Measurements from ENCODE around the gene EDC3. TPM values are rescaled to one million over a fixed set of nuclear protein-coding genes. Genes with fewer than 3 reads are reported as not detected.
A peak's percentile ranks its signal among the peaks of the same experiment; 100 is the strongest.

The EDC3 gene
- total RNA-seq, 1 donor from 2014 or later = 71.0 TPM

DNA sequence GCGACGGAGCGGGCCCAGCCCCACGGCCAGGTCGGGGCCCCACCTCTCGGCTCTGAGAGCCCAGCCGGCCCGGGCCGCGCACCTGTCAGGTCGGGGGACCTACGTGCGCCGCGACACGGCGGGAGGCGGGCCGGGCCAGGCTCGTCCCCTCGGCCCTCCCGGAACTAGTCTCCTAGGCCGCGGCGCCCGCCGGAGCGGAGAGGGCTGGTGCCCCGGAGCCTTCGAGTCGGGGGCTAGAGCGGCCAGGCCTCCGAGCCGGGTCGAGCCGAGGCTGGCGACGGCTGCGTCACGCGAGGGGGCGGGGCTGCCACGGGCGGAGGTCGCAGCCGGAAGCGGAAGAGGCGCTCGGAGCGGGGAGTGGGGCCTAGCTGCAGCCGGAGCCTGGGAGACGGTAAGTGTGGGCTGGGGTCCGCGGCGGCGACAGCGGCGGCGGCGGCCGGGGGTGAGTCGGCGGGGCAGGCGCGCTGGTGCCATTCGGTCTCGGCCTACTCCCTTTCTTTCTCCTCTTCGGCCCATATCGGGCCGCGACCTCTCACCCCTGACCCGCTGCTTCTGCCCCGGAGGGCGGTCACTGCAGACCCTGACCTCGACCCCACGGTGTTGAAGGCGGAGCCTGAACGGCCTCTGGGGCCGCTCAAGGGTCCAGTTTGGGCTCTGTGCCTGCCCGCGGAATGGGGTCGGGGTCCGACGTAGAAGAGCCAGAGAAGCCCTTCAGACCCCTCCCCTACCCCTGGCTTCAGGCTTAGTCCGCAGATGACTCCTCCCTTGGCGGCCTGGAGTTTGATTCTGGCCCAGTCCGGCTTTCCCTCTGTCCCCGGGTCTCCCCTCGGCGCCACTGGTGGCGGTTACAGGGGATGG lies 80.1 kb downstream of the EDC3 start, which contains the start of gene CLK3:
TSS of gene CLK3 (plus strand) at position 329 of the 858 bp plus-strand sequence. CDS start 3,361 bp downstream, outside the sequence.
- peak within 1 kb of the TSS; percentile 89 for H3K27ac Mint-ChIP-seq (ENCODE audit: unreplicated experiment)
- peaks cover 28% of the 10 kb centered on the region for H3K27me3 Mint-ChIP-seq (ENCODE audit: unreplicated experiment)
- peak; percentile 98 for DNase-seq (ENCODE audit: low spot score)
- peak within 1 kb of the TSS; percentile 94 for H3K4me3 Mint-ChIP-seq (ENCODE audit: unreplicated experiment)
- TF ChIP-seq, protein P1, sequence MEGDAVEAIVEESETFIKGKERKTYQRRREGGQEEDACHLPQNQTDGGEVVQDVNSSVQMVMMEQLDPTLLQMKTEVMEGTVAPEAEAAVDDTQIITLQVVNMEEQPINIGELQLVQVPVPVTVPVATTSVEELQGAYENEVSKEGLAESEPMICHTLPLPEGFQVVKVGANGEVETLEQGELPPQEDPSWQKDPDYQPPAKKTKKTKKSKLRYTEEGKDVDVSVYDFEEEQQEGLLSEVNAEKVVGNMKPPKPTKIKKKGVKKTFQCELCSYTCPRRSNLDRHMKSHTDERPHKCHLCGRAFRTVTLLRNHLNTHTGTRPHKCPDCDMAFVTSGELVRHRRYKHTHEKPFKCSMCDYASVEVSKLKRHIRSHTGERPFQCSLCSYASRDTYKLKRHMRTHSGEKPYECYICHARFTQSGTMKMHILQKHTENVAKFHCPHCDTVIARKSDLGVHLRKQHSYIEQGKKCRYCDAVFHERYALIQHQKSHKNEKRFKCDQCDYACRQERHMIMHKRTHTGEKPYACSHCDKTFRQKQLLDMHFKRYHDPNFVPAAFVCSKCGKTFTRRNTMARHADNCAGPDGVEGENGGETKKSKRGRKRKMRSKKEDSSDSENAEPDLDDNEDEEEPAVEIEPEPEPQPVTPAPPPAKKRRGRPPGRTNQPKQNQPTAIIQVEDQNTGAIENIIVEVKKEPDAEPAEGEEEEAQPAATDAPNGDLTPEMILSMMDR (IDR thresholded peaks at IDR 0.05; ENCODE audit: unreplicated experiment) = no peak
- H3K4me1 Mint-ChIP-seq (ENCODE audit: unreplicated experiment) = peaks cover 29% of the 10 kb centered on the region
- peaks cover 20% of the 10 kb centered on the region for H3K36me3 Mint-ChIP-seq (ENCODE audit: low read depth, unreplicated experiment)
- no peaks in the 10 kb centered on the region for H3K9me3 Mint-ChIP-seq (ENCODE audit: unreplicated experiment)

DNA sequence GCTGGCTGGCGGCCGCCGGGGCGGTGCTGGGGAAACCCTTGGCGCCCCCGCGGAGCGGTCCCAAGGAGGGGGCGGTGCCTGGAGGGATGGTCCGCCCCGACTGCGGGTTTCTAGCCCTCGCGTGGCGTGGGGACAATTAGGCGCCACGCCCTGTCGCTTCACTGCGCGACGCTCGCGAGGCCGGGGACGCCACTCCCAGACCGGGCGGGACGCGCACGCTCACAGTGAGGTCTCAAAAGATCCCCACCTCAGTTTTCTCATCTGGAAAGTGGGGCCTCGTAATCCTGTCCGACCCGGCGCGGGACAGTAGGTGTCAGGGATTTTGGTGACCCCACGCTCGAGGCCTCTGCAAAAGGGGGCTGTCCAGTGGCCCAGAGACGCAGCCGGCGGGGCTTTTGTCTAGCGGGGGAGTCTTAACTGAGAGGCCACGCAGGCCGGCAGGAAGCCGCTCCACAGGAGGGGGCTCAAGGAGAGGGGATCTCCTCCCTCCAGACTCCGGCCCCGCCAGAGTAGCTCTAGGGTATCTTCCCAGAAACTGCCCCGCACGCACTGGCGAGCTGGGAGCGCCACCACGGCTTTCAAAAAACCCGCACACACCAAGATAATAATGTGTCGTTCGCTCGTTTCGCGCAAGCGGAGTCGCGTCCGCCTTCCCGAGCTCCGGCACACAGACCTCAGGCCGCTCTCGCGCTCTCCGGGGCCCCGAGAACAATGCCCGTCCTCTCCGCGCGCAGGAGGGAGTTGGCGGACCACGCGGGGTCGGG lies 80.9 kb downstream of the EDC3 start:
- H3K9me3 Mint-ChIP-seq (ENCODE audit: unreplicated experiment) = no peaks in the 10 kb centered on the region
- peaks cover 23% of the 10 kb centered on the region for H3K27me3 Mint-ChIP-seq (ENCODE audit: unreplicated experiment)
- H3K4me3 Mint-ChIP-seq (ENCODE audit: unreplicated experiment) = peak overlapping the region; percentile 94
- TF ChIP-seq, protein P1 (IDR thresholded peaks at IDR 0.05; ENCODE audit: unreplicated experiment) = no peak
- H3K4me1 Mint-ChIP-seq (ENCODE audit: unreplicated experiment) = peaks cover 29% of the 10 kb centered on the region
- peak; percentile 59 for DNase-seq (ENCODE audit: low spot score)
- H3K36me3 Mint-ChIP-seq (ENCODE audit: low read depth, unreplicated experiment) = peaks cover 15% of the 10 kb centered on the region
- H3K27ac Mint-ChIP-seq (ENCODE audit: unreplicated experiment) = peak overlapping the region; percentile 85

DNA sequence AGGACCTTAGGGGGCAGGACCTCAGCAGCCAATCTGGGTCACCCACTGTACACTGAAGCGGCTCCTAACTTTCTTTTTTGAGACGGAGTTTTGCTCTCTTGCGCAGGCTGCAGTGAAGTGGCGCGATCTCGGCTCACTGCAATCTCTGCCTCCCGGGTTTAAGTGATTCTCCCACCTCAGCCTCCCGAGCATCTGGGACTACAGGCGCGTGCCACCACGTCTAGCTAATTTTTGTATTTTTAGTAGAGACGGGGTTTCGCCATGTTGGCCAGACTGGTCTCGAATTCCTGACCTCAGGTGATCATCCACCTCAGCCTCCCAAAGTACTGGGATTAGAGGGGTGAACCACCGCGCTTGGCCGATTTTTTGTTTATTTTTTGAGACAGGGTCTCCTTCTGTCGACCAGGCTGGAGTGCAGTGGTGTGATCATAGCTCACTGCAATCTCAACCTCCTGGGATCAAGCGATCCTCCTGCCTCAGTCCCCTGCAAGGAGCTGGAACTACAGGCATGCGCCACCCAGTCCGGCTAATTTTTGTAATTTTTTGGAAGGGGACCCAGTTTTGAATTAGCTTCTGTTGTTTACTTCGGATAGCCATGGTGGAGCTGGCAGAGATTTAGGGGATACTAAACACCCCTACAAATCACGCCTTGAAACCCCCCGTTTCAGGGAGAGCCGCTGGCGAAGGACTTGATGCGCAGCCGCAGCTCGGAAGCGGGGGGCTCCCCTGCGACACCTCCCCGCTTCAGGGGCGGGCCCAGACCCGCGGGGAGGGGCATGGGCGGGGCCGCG lies 81.7 kb downstream of the EDC3 start:
- H3K4me1 Mint-ChIP-seq (ENCODE audit: unreplicated experiment) = peaks cover 26% of the 10 kb centered on the region
- TF ChIP-seq, protein P1 (IDR thresholded peaks at IDR 0.05; ENCODE audit: unreplicated experiment) = no peak
- H3K36me3 Mint-ChIP-seq (ENCODE audit: low read depth, unreplicated experiment) = peaks cover 14% of the 10 kb centered on the region
- DNase-seq (ENCODE audit: low spot score) = peak; percentile 76
- no peaks in the 10 kb centered on the region for H3K9me3 Mint-ChIP-seq (ENCODE audit: unreplicated experiment)
- peak overlapping the region; percentile 74 for H3K4me3 Mint-ChIP-seq (ENCODE audit: unreplicated experiment)
- H3K27me3 Mint-ChIP-seq (ENCODE audit: unreplicated experiment) = peaks cover 25% of the 10 kb centered on the region
- no peak overlapping the region for H3K27ac Mint-ChIP-seq (ENCODE audit: unreplicated experiment)

DNA sequence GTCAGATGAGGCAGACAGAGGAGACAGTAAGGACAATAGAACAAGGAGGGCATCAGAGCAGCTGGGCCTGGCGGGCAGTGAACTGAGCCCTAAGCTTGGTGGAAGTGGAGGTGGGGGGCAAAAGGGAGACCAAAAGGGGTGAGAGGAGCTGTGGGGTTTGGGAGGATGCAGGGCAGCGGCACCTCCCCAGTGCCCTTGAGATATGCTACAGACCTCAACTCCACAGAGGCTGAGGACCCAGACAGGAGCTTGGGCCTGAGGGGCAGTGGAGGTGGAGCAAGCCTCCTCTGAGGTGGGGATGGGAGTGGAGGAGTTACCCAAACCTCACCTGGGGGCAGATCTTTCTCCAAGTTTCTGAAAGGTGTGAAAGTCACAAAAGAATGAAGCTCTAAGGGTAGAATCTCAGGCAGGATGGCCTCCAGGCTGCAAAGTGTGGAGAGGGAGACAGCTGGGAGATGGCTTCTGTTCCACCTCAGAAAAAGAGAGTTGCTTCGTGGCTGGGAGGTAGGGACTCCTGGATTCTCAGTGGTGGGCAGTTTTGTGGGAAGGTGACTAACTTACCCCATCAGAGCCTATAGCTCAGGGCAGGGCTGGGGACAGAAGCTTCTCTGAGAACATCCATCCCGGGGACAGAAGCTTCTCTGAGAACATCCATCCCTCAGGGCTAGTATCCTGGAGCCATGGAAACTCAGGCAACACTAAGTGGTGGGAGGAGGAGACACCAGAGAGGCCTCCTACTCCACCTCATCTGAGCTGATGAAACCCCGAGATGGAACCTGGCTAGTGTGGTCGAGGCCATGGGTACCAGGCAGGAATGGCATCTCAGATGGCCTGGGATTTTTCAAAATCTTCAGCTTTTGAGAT lies 82.5 kb downstream of the EDC3 start:
- Mint-ChIP-seq H3K9me3 (ENCODE audit: unreplicated experiment) (no peaks in the 10 kb centered on the region), H3K4me3 (ENCODE audit: unreplicated experiment) (no peak overlapping the region), H3K27ac (ENCODE audit: unreplicated experiment) (peak overlapping the region; percentile 36), H3K36me3 (ENCODE audit: low read depth, unreplicated experiment) (peaks cover 16% of the 10 kb centered on the region), H3K4me1 (ENCODE audit: unreplicated experiment) (peaks cover 21% of the 10 kb centered on the region), H3K27me3 (ENCODE audit: unreplicated experiment) (peaks cover 25% of the 10 kb centered on the region)
- no peak for DNase-seq (ENCODE audit: low spot score)
- TF ChIP-seq, protein P1 (IDR thresholded peaks at IDR 0.05; ENCODE audit: unreplicated experiment) = no peak
